GM12864 (cell line): ENCODE measurements around the gene ZNF280B.
"Not testable (repeated sequence)": the region's sequence is repeated elsewhere in the genome, so short reads cannot be mapped to it uniquely, and the experiment has no call there.

Experiments
- DNase-seq: peaks from one replicate; pipeline ENCODE4 v3.0.0-alpha.2; 2011; ENCODE audit warnings: low read depth
- H3K4me3 ChIP-seq: 2 replicates; pipeline ENCODE4 v1.5.1; 2011; ENCODE audit warnings: mild to moderate bottlenecking, low read depth, low read length, control low read depth
- TF ChIP-seq, protein P1 (sequence below): IDR thresholded peaks from 2 replicates; pipeline ENCODE4 v1.5.1; 2011; ENCODE audit warnings: low read depth, mild to moderate bottlenecking, moderate library complexity, low read length, control low read depth, inconsistent platforms; ENCODE audit errors: missing control alignments

The ZNF280B gene

DNA sequence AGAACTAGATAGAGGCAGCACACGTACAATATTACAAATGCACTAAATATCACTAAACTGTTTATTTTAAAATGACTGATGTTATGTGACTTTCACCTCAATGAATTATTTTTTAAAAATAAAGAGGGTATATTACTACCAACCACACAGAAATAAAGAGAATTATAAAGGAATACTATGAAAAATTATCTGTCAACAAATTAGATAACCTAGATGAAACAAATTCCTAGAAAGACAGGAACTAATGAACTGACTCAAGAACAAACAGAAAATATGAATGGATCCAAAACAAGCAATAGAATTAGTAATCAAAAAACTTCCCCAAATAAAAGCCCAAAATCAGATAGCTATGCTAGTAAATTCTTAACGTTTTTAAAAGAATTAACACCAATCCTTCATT is 10.3 kb downstream of the ZNF280B start:
- no peak for DNase-seq
- TF ChIP-seq, protein P1, sequence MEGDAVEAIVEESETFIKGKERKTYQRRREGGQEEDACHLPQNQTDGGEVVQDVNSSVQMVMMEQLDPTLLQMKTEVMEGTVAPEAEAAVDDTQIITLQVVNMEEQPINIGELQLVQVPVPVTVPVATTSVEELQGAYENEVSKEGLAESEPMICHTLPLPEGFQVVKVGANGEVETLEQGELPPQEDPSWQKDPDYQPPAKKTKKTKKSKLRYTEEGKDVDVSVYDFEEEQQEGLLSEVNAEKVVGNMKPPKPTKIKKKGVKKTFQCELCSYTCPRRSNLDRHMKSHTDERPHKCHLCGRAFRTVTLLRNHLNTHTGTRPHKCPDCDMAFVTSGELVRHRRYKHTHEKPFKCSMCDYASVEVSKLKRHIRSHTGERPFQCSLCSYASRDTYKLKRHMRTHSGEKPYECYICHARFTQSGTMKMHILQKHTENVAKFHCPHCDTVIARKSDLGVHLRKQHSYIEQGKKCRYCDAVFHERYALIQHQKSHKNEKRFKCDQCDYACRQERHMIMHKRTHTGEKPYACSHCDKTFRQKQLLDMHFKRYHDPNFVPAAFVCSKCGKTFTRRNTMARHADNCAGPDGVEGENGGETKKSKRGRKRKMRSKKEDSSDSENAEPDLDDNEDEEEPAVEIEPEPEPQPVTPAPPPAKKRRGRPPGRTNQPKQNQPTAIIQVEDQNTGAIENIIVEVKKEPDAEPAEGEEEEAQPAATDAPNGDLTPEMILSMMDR: no peak

DNA sequence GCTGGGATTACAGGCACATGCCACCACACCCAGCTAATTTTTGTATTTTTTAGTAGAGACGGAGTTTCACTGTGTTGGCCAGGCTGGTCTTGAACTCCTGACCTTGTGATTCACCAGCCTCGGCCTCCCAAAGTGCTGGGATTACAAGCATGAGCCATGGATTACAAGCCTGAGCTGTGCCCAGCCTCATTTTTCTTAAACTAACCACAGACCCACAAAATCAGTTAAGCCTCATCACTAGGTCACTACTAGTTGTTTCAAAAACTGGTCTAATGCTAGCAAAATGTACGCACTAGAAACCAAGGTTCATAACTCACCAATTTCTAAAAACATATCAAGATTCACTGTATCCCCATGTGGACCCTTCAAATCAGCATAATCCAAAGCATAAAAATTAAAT is 17.0 kb downstream of the ZNF280B start:
- not testable (repeated sequence) for DNase-seq

More for the DNA sequence above, 10.3 kb downstream of the ZNF280B start:
- H3K4me3 ChIP-seq: no peak overlapping the region

DNA sequence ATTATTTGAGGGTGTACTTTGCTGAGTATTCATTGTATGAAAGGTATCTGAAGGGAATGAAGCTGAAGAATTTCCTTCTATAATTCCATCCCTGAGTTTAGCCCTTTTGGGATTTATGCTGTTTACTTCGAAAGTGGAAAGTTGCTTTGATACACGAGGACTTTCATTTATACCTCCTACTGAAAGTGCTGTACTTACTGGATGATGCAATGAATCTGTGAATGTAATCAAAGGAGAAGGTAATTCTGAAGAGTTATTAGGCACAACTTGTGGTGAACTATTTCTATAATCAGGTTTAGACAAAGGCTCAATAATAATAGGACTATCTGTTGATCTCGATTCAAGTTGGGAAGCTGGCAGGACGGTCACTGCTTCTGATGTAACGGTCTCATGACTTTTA is 19.8 kb downstream of the ZNF280B start:
- H3K4me3 ChIP-seq: no peak overlapping the region
- DNase-seq: no peak
- TF ChIP-seq, protein P1: no peak

More for the DNA sequence above, 17.0 kb downstream of the ZNF280B start:
- H3K4me3 ChIP-seq: not testable (repeated sequence)

DNA sequence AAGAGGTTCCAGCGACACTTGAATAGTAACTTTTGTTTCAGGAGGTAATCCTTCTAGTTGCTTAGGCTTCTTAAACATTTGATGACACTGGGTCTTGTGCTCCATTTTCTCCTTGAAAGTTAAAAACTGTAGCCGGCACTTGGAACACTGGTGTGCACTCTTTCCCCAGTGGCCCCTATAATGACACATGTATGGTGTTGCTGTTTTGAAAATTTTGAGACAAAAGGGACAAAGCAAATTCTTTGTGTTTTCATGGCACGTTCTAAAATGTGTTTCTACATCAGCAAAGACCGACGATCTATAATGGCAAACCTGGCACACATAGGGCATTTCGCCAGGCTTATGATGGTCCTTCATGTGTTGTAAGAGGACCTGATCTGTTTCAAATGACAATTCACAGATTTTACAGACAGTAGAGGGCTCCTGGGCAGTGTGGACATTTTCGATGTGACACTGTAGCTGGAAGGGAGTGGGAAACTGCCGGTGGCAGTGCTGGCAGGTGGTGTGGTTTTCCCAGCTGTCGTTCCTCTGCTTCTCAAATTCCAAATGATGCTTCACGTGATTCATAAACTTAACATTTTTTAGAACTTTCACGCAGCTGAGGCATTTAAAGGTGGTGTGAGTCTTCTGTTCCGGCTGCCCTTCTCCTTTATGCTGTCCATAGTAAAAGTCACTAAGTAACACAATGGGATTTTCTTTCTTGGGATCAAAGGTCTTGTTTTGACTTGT is 20.5 kb downstream of the ZNF280B start:
- no peak for DNase-seq
- TF ChIP-seq, protein P1: no peak
- no peak overlapping the region for H3K4me3 ChIP-seq

DNA sequence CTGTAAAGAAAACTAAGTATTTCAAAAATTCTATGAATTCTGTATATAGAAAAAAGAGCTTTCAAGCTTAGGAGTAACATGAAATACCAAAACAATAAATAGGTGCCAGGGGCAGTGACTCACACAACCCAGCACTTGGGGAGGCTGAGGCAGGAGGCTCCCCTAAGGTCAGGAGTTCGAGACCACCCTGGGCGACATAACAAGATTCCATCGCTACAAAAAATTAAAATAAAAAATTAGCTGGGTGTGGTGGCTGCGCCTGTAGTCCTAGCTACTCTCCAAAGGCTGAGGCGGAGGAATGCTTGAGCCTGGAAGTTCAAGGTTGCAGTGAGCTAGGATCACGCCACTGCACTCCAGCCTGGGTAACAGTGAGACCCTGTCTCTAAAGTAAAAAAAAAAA is 21.5 kb downstream of the ZNF280B start:
- DNase-seq: no peak
- TF ChIP-seq, protein P1: no peak
- no peak overlapping the region for H3K4me3 ChIP-seq

DNA sequence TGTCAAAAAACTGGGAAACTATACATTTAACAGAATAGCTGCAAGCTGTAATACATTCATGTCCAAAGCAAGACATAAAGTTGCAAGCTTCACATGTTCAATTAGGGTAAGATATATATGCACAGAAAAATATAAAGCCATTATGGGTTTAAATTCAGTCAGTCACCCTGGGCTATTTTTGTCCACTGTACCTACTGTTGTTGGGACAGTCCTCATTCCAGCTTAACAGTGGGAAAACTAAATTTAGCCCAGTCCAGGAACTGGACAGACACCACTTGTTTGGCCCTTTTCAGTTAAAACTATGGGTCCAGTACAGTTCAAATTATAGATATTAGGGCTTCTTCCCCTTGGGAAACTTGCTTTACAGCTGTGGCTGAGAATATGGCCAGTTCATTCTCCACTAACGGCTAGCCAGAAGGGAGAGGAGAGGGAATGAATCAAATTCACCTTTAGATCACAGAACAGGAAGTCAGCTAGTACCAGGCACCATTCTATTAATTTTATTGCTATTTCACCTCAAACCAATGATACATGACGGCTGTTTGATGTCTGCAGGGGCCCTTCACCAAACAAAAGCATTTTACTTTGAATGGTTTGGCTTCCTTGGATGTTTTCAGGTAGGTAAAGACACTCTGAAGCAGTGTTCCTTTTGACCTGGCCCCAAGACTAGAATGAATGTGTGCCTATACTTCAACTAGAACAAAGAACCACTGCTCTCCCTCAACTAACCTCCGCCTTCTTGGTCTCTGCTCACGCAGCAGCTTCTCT is 22.2 kb downstream of the ZNF280B start:
- TF ChIP-seq, protein P1: no peak
- no peak overlapping the region for H3K4me3 ChIP-seq
- DNase-seq: no peak

DNA sequence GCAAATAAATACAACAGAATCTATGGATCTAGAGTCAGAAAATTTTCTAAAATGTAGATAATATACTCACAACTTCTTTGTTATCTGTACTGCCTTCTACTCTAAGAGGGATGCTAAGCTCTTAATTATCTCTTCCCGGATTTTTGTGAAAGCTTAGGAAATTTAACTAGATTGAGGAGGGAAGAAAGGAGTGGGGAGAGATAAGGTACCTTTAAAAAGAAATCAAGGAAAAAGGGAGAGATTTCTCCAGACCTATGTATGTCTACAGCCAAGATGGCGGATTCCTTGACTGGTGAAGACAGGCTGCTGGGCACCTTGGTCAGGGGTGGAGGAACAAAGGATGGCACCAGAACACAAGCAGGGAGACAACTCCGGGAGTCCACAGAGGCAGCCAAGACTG is 23.0 kb downstream of the ZNF280B start:
- TF ChIP-seq, protein P1: no peak
- DNase-seq: no peak
- no peak overlapping the region for H3K4me3 ChIP-seq
